Measurements from ENCODE around the gene C2CD5.

GRCh38 chr12:22414742-22415141 is 129.6 kb downstream of the C2CD5 start:
- TF ChIP-seq, protein P1, sequence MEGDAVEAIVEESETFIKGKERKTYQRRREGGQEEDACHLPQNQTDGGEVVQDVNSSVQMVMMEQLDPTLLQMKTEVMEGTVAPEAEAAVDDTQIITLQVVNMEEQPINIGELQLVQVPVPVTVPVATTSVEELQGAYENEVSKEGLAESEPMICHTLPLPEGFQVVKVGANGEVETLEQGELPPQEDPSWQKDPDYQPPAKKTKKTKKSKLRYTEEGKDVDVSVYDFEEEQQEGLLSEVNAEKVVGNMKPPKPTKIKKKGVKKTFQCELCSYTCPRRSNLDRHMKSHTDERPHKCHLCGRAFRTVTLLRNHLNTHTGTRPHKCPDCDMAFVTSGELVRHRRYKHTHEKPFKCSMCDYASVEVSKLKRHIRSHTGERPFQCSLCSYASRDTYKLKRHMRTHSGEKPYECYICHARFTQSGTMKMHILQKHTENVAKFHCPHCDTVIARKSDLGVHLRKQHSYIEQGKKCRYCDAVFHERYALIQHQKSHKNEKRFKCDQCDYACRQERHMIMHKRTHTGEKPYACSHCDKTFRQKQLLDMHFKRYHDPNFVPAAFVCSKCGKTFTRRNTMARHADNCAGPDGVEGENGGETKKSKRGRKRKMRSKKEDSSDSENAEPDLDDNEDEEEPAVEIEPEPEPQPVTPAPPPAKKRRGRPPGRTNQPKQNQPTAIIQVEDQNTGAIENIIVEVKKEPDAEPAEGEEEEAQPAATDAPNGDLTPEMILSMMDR (IDR thresholded peaks at IDR 0.05) = no peak
- TF ChIP-seq ZFX (IDR thresholded peaks at IDR 0.05; ENCODE audit: borderline replicate concordance) = no peak
